GM18868 (cell line): ENCODE results near the gene MYOM1.

Source experiments
- ATAC-seq: cut with Tn5 transposase; IDR thresholded peaks from one replicate; pipeline ENCODE4 v1.9.1; 2021; ENCODE audit warnings: mild to moderate bottlenecking, moderate library complexity; ENCODE audit not compliant: unreplicated experiment

MYOM1 gene

DNA sequence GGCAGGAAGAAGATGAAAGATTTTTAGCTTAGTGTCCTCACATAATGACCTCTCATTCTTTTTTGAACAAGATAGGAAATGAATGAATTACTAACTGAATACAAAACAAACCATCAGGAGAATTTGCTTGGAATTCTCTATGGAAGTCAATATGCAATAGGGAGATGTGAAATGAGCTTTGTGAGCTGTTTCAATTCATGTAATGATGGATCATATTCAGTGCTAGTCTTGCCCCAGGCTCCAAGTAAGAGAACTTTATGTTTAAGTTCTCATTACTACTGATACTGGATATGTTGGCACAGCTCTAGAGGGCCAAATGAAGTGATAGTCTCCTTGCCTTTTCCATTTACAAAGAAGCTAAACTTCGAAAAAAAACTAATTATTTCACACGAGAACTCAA is 29.2 kb downstream of the MYOM1 start:
- no peak for ATAC-seq

DNA sequence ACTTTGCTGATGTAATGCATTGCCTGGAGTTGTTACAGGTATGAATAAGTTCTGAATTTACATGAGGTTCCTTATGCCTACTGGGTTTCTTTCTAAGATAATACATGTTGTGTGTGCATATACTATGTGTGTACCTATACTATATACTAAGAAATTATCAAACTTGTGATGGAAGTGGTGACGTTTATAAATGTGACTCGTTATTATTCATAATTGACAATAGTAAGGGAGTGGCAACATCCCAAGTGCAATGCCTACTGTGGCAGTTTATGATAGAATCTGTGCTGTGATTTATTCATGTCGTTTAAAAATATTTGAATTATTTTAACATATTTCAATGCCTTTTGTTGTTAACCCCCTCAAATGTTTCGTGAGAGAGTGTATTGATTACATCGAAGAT is 29.9 kb downstream of the MYOM1 start:
- no peak for ATAC-seq

DNA sequence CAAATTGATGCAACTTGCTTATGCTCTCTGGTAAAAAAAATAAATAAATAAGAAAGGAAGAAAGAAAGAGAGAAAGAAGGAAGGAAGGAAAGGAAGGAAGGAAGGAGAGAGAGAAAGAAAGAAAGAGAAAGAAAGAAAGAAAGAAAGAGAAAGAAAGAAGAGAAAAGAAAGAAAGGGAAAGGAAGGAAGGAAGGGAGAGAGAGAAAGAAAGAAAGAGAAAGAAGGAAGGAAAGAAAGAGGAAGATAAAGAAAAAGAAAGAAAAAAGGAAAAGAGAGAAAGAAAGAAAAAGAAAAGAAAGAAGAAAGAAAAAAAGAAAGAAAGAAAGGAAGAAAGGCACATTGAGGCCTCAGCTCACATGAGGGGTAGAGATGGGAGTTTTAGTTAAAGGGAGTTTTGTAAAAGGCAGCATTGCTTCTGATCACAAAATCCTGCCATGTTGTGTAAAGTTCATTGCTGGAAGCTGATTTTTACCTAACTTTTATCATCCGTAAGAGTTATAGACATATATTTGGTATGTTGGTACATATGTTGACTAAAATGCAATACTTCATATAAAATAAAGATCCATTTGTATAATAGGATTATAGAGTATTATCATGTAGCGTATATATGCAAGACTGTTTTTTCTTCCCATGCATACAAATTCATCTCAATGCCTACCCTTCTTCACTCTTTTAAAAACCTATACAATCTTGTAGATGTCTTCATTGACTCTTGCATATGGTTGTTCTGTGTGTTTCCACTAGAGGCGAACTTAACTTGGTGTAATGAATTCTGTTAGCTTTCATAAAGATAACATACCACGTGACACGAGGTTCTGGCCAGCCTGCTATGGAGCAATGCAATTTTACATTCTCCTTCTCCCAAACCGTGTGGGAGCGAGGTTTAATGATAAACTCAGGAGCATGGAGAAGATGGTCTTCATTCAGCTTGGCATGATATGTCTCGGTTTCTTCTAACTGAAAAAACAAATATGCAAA is 32.8 kb downstream of the MYOM1 start:
- ATAC-seq, result no peak

DNA sequence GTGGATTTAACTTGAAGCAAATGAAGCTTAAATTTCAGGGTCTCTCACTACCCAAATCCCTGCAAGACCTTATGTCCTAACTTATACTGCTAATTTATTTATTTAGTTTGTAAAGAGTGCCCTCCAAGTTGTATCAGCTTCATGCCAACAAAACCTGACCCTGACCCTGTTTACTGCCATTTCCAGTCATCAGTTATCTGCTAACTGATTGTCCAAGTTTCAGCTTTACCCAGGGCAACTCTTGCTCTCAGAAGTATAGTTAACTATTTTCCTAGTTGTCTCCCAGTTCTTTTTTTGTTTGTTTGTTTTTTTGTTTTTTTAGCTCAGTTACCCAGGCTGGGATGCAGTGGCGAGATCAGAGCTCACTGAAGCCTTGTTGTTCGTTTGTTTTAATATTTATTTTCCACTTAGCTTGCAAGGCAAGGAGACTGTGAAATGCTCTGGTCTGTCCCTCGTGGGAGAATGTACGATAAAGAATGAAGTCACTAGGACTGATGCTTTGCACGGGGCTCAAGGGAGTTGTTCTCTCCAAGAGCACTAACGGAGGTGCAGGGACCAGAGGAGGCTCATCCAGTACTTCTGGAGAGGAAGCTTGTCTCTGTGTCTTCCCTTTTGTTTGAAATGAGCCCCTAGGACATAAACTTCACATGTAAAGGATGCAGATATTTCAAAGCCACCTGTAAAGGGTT is 35.3 kb downstream of the MYOM1 start:
- no peak for ATAC-seq

GRCh38 chr18:3183103-3183717 is 36.6 kb downstream of the MYOM1 start:
- ATAC-seq, result no peak

DNA sequence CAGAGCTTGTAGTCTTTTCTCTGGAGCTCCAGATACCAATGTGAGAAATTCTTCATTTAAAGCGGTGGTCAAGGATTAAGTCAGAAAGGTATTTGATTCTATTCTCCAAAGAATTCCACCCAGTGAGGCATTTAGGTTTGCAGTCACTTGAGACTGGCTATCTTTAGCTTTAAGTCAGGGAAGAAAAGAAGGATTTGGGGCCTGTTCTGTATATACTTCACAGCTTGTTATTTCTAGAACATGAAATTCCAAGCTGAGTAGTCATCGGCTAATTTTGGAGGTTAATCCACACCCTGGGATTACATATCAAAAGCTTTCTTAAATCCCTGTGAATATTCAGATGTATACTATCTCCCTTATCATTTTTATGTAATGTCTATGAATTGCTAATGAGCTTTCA is 39.4 kb downstream of the MYOM1 start:
- ATAC-seq, result no peak

- peak; percentile 35 for ATAC-seq
Observed at GRCh38 chr18:3179430-3180089, 40.2 kb downstream of the MYOM1 start.

DNA sequence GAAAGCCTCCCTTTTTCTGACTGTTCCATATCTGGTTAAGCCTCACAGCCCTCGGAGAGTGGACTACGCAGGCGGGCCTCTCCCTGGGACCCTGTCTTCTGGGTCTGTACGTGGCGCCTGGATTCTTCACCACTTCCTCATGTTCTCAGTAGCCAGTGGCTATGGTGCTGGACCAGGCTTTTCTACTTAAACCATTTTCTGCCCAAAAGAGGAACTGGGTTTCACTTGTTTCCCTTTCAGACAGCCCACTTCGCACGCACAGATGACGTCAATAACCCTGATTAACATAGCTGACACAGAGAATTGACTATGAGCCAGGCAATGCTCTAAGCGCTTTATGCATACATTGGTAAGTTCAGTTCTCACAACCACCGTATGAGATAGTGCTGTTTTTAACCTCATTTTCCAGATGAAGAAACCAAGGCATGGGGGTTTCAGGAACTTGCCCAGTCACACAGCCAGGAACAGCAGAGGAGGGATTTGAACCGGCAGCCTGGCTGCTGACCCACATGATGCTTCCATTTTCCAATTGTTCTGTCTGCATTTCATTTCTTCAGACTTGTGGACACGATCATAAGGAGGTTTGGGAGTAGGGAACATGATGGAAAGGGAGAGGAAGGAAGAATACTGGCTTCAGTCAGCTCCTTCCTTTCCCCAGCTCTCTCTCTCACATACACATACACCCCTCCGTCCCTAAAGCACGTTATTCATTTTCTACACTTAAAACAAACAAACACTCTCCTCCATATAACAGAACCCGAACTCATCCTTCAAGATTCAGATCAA is 41.7 kb downstream of the MYOM1 start:
- peak; percentile 87 for ATAC-seq

GRCh38 chr18:3175195-3175758 is 44.5 kb downstream of the MYOM1 start:
- no peak for ATAC-seq

DNA sequence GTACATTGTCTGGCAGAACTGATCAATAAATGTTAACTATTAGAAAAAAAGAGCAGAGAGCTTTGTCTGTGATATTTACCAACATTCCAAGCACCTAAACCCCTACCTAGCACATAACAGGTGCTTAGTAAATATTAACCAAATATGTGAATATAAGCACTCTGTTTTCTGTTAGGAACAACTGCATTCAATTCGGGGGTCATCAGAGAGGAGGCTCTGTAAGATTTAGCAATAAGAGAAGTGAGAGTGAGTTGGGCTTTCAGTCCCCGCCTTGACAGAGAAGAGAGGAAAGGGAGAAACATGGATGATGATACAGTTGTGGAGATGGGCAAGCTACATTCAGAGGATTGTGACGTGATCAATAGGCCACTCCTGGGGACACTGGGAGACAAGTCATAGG is 47.7 kb downstream of the MYOM1 start:
- peak; percentile 66 for ATAC-seq

DNA sequence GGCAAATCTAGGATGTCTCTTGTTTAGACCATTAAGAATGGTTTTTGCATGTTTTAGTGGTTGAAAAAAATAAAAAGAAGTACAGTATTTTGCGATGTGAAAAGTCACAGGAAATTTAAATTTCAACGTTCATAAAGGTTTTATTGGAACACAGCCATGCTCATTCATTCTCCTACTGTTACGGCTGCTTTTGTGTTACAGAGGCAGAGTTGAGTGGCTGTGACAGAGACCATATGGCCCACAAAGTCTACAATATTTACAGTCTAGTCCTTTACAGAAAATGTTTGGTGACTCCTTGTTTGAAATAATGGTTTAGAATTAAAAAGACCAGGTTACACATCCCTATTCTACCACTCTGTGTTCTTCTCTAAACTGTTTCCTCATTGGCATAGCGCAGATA is 48.1 kb downstream of the MYOM1 start:
- no peak for ATAC-seq

DNA sequence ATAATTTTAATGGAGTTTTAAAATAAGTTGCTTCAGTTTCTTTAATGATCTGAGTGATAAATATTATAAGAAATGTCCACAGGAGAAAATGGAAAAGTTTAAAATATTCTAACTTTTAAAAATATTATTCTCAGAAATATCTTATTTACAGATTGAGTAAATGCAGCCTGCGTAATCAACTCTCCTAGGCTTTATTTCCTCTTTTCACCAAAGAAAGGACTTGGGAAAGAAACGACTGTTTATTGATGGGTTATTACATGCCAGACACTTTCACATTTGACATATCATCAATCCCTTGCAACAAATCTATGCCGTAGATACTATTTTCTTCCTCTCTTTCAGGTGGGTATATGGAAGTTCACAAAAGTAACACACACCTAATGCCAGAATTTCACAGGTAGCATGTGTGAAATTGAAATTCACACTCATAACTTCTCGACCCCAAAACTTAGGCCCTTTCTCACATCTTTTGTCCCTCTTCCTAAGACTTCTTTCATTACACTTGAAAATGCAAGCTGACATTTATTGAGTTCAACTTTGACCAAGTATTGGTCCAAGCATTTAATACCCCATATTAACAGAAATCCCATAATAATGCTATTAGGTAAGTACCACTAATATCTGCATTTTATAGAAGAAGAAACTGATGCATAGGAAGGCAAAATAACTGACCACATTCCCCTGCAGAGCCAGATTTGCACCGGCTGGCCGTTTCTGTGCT is 49.2 kb downstream of the MYOM1 start:
- no peak for ATAC-seq

- no peak for ATAC-seq
Observed at GRCh38 chr18:3164381-3164780, 55.4 kb downstream of the MYOM1 start.

DNA sequence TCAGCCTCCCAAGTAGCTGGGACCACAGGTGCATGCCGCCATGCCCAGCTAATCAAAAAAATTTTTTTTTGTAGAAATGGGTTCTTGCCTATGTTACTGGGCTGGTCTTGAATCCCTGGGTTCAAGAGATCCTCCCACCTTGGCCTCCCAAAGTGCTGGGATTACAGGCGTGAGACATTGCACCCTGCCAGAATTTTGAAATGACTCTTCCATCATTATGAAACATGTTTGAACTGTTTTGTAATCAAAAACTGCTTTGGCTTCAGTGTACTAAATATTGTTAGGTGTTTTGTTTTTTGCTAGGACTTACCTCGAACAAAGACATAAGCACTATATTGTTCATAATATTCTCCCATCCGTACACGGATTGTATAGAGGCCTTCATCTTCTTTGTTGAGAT is 55.8 kb downstream of the MYOM1 start:
- ATAC-seq, result no peak

GRCh38 chr18:3162181-3162580 is 57.6 kb downstream of the MYOM1 start:
- ATAC-seq, result no peak

GRCh38 chr18:3159830-3160229 is 59.9 kb downstream of the MYOM1 start:
- no peak for ATAC-seq

DNA sequence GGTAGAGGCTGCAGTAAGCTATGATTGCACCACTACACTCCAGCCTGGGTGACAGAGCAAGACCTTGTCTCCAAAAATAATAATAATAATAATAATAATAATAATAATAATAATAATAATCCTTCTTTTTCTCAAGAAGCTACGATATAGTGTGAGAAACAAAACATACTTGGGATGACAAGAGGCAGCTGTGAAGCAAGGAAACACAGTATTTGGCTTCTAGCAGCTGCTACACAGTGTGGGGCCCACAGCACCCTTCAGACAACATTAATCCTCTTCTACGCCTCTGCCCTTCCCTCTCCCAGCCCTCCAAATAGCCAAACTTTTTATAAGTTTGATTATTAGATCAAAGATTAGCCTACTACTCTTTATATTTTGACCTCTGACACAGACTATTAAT is 62.2 kb downstream of the MYOM1 start:
- no peak for ATAC-seq

DNA sequence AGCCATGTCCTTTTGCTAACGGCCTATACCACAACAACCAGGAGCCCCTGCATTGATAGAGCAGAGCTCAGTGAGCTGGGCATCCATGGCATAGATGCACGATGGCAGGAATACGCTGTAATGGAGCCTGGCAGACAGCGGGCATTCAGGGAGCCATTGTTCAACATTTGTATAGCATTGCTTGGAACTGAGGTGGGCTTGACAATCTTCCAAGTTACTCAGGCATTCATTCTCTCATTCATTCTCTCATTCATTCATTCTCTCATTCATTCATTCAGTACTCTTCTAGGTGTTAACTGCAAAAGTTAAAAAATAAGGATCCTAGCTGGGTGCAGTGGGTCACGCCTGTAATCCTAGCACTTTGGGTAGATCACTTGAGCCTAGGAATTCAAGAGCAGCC is 62.7 kb downstream of the MYOM1 start:
- no peak for ATAC-seq

GRCh38 chr18:3156325-3156640 is 63.5 kb downstream of the MYOM1 start:
- no peak for ATAC-seq

GRCh38 chr18:3154214-3154613 is 65.6 kb downstream of the MYOM1 start:
- no peak for ATAC-seq
